OCI-LY1 (cell line): Measurements from ENCODE around the gene KCNK3.

Experiments
- H2AFZ ChIP-seq: fragments of 200-600 bp; sonication (generic), shearing (Covaris generic); 2 replicates; pipeline ENCODE4 v1.6.0; 2014; ENCODE audit warnings: antibody characterized with exemption, mild to moderate bottlenecking, low read length
- H3F3A ChIP-seq: fragments of 200-600 bp; sonication (generic), shearing (Covaris generic); 2 replicates; pipeline ENCODE4 v1.6.0; 2014; ENCODE audit warnings: mild to moderate bottlenecking, antibody characterized with exemption, low read length, moderate library complexity; ENCODE audit not compliant: insufficient read depth
- H3K27ac ChIP-seq: fragments of 200-600 bp; sonication (generic); 2 replicates; pipeline ENCODE4 v1.5.1; 2014; ENCODE audit warnings: low read length, mixed run types, mild to moderate bottlenecking, low read depth; ENCODE audit not compliant: poor library complexity, severe bottlenecking
- H3K27me3 ChIP-seq: fragments of 200-600 bp; sonication (generic); 2 replicates; pipeline ENCODE4 v1.6.0; 2014; ENCODE audit warnings: antibody characterized with exemption, mild to moderate bottlenecking, low read length, moderate library complexity; ENCODE audit not compliant: insufficient read depth
- H3K36me3 ChIP-seq: fragments of 200-600 bp; sonication (generic); 2 replicates; pipeline ENCODE4 v1.6.1; 2014; ENCODE audit warnings: mild to moderate bottlenecking, antibody characterized with exemption, low read length, moderate library complexity, mixed read lengths; ENCODE audit not compliant: insufficient read depth
- H3K4me1 ChIP-seq: fragments of 200-600 bp; sonication (generic); 2 replicates; pipeline ENCODE4 v1.5.1; 2014; ENCODE audit warnings: mild to moderate bottlenecking, low read length, moderate library complexity; ENCODE audit not compliant: insufficient read depth, severe bottlenecking
- H3K4me2 ChIP-seq: fragments of 200-600 bp; sonication (generic), shearing (Covaris generic); 2 replicates; pipeline ENCODE4 v1.6.1; 2014; ENCODE audit warnings: low read length
- H3K4me3 ChIP-seq: fragments of 200-600 bp; sonication (generic); 2 replicates; pipeline ENCODE4 v1.5.1; 2014; ENCODE audit warnings: low read length, low read depth, mild to moderate bottlenecking, mixed read lengths; ENCODE audit not compliant: poor library complexity, severe bottlenecking
- H3K79me2 ChIP-seq: fragments of 200-600 bp; shearing (Covaris generic); 2 replicates; pipeline ENCODE4 v1.6.1; 2016; ENCODE audit warnings: mixed run types, low read length, mixed read lengths; ENCODE audit not compliant: insufficient read depth
- H3K9ac ChIP-seq: fragments of 200-600 bp; sonication (generic), shearing (Covaris generic); 2 replicates; pipeline ENCODE4 v1.6.1; 2014; ENCODE audit warnings: mild to moderate bottlenecking, low read length, mixed read lengths
- H3K9me2 ChIP-seq: fragments of 200-600 bp; sonication (generic), shearing (Covaris generic); 2 replicates; pipeline ENCODE4 v1.6.1; 2014; ENCODE audit warnings: low read depth, mild to moderate bottlenecking, low read length, mixed read lengths
- H3K9me3 ChIP-seq: fragments of 200-600 bp; shearing (Covaris generic); 2 replicates; pipeline ENCODE4 v1.6.1; 2014; ENCODE audit warnings: low read length, mixed read lengths
- H4K20me1 ChIP-seq: fragments of 200-600 bp; sonication (generic), shearing (Covaris generic); 2 replicates; pipeline ENCODE4 v1.6.0; 2016; ENCODE audit warnings: mild to moderate bottlenecking, low read length; ENCODE audit not compliant: insufficient read depth
- EZH2 ChIP-seq: fragments of 200-600 bp; sonication (generic), shearing (Covaris generic); IDR thresholded peaks from 2 replicates; pipeline ENCODE4 v1.8.0; 2017; ENCODE audit warnings: borderline replicate concordance, mixed run types, mild to moderate bottlenecking, antibody characterized with exemption, low read length, moderate library complexity, mixed read lengths
- TF ChIP-seq, protein P1 (sequence below): fragments of 200-600 bp; sonication (generic), shearing (Covaris generic); IDR thresholded peaks from 2 replicates; pipeline ENCODE4 v1.5.1; 2017; ENCODE audit warnings: mild to moderate bottlenecking, antibody characterized with exemption, low read length, moderate library complexity, mixed read lengths

Gene KCNK3

DNA sequence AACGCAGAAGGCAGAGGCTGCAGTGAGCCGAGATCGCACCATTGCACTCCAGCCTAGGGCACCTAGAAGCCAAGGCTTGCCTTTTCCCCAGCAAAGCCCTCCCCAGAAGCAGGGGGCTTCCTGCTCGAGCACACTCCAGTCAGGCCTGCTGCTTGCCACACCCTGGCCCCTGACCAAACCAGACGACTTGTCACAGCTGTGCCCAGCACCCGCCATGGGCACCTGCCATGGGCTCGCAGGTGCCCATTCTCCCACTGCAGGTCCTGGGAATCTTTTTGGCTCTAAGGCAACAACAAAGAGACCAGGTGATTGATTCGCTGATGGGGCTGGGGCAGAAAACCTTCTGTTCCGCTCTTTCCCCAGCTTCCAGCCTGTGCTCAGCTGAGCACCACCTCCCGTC lies 4.9 kb downstream of the KCNK3 start:
- Histone ChIP-seq H3K79me2 (no peaks in the 10 kb centered on the region), H3K9me3 (no peaks in the 10 kb centered on the region), H4K20me1 (no peaks in the 10 kb centered on the region), H3K27me3 (no peaks in the 10 kb centered on the region), H3K9ac (no peak overlapping the region), H2AFZ (no peak overlapping the region), H3F3A (no peaks in the 10 kb centered on the region), H3K9me2 (no peaks in the 10 kb centered on the region), H3K36me3 (no peaks in the 10 kb centered on the region), H3K4me3 (no peak overlapping the region), H3K4me2 (no peak overlapping the region), H3K4me1 (no peaks in the 10 kb centered on the region), H3K27ac (no peak overlapping the region)
- TF ChIP-seq EZH2, result no peak
- TF ChIP-seq, protein P1, sequence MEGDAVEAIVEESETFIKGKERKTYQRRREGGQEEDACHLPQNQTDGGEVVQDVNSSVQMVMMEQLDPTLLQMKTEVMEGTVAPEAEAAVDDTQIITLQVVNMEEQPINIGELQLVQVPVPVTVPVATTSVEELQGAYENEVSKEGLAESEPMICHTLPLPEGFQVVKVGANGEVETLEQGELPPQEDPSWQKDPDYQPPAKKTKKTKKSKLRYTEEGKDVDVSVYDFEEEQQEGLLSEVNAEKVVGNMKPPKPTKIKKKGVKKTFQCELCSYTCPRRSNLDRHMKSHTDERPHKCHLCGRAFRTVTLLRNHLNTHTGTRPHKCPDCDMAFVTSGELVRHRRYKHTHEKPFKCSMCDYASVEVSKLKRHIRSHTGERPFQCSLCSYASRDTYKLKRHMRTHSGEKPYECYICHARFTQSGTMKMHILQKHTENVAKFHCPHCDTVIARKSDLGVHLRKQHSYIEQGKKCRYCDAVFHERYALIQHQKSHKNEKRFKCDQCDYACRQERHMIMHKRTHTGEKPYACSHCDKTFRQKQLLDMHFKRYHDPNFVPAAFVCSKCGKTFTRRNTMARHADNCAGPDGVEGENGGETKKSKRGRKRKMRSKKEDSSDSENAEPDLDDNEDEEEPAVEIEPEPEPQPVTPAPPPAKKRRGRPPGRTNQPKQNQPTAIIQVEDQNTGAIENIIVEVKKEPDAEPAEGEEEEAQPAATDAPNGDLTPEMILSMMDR, result no peak

DNA sequence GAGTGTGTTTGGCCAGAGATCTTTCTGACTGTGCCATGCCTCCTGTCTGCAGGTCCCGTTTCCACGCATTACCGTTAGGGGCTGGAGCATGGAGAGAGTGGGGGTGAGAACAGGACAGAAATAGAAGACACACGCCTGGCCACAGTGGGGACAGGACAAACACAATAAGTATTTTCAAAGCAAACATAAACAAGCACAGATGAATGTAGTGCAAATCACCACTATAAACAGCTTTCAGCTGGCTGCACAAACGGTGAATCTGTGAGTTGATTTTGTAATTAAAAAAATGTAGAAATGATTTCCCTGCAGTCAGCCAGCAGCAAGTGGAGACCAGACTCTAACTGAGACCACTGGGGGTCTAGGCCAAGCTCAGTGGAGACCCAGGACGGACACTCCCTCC lies 6.8 kb downstream of the KCNK3 start:
- H3K36me3 ChIP-seq, result no peaks in the 10 kb centered on the region
- no peaks in the 10 kb centered on the region for H4K20me1 ChIP-seq
- no peaks in the 10 kb centered on the region for H3K9me3 ChIP-seq
- TF ChIP-seq, protein P1, result no peak
- no peak overlapping the region for H2AFZ ChIP-seq
- H3K79me2 ChIP-seq, result no peaks in the 10 kb centered on the region
- no peaks in the 10 kb centered on the region for H3K27me3 ChIP-seq
- H3K4me3 ChIP-seq, result no peak overlapping the region
- no peaks in the 10 kb centered on the region for H3K4me1 ChIP-seq
- H3F3A ChIP-seq, result no peaks in the 10 kb centered on the region
- no peak overlapping the region for H3K9ac ChIP-seq
- no peak overlapping the region for H3K27ac ChIP-seq
- H3K9me2 ChIP-seq, result no peaks in the 10 kb centered on the region
- H3K4me2 ChIP-seq, result no peak overlapping the region

DNA sequence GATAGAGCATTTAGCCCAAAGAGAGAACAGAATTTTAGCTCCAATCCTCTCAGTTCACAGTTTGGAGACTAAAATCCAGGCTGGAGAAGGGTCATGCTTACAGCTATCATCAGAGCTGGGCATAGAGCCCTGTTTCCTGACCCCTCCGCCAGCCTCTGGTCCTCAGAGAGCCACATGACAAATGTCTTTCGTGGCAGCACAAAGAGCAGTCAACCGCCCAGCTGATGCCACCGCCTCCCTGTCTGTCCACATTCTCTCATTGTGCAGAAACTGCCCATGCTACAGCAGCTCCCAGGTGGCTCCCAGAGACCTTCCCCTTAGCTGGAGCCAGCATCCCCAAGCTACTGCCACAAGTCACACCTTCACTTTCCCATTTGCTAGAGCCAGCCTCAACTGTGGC lies 7.6 kb downstream of the KCNK3 start:
- no peaks in the 10 kb centered on the region for H3K9me3 ChIP-seq
- no peaks in the 10 kb centered on the region for H3F3A ChIP-seq
- no peak for TF ChIP-seq EZH2
- TF ChIP-seq, protein P1, result no peak
- no peak overlapping the region for H3K4me2 ChIP-seq
- no peak overlapping the region for H2AFZ ChIP-seq
- no peaks in the 10 kb centered on the region for H4K20me1 ChIP-seq
- H3K9me2 ChIP-seq, result no peaks in the 10 kb centered on the region
- no peak overlapping the region for H3K9ac ChIP-seq
- no peaks in the 10 kb centered on the region for H3K4me1 ChIP-seq
- H3K4me3 ChIP-seq, result no peak overlapping the region
- no peak overlapping the region for H3K27ac ChIP-seq
- no peaks in the 10 kb centered on the region for H3K79me2 ChIP-seq
- no peaks in the 10 kb centered on the region for H3K27me3 ChIP-seq
- H3K36me3 ChIP-seq, result no peaks in the 10 kb centered on the region
